Liver (tissue), 3 donors: ENCODE measurements around the gene TAF4.

Source experiments
- JUND ChIP-seq, 2 donors: IDR thresholded peaks; 2 replicates each; pipeline ENCODE4 v1.6.1; 2016; ENCODE audit warnings: antibody characterized with exemption in 2 of 2
- RAD21 ChIP-seq, 2 donors: IDR thresholded peaks; 2 replicates each; pipeline ENCODE4 v1.6.1; 2016; ENCODE audit warnings: antibody characterized with exemption in 2 of 2, mild to moderate bottlenecking in 2 of 2
- SP1 ChIP-seq: IDR thresholded peaks from 2 replicates; pipeline ENCODE4 v1.6.1; 2018; ENCODE audit warnings: antibody characterized with exemption, mild to moderate bottlenecking
- TAF1 ChIP-seq: conservative IDR thresholded peaks from 2 replicates; pipeline ENCODE4 v1.6.1; 2016; ENCODE audit warnings: antibody characterized with exemption, mild to moderate bottlenecking
- TF ChIP-seq, protein P1 (sequence below): fragments of 150-350 bp; IDR thresholded peaks from 2 replicates; pipeline ENCODE4 v1.5.1; 2017; ENCODE audit warnings: improper control_type of control experiment, low read depth, low read length; ENCODE audit not compliant: missing input control
- TF ChIP-seq, protein P2 (sequence below): IDR thresholded peaks from 2 replicates; pipeline ENCODE4 v1.6.1; 2016; ENCODE audit warnings: antibody characterized with exemption
- TF ChIP-seq, protein P3 (sequence below): IDR thresholded peaks from 2 replicates; pipeline ENCODE4 v1.6.1; 2016; ENCODE audit warnings: antibody characterized with exemption
- donor health status: healthy.
- donor health status: healthy.

DNA sequence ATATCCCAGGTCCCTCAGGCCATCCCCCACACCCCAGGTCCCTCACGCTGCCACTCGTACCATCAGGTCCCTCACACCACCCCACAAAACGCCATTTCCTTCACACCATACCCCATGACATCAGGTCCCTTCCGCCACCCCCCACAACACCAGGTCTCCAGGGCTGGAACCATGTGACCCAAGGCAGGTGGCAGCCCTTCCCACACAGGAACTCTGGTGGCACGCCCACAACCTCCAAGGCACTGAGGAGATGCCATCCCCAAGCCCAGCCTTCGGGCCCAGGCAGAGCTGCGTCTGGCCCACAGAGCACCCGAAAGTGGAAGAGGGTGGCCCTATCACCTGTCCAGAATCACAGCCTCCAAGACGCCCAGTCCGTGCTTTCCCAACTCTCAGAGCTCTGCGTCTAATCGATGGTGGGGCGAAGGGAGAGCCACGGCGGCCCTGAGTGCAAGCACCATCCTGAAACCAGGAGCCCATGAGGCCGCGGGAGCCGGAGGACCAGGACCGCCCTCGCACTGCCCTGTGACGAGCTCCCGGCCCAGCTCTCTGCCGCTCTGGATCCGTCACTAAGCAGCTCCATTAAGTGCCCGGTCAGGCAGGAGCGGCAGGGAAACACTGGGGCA, 12.7 kb downstream of the TAF4 start:
- TF ChIP-seq, protein P1, sequence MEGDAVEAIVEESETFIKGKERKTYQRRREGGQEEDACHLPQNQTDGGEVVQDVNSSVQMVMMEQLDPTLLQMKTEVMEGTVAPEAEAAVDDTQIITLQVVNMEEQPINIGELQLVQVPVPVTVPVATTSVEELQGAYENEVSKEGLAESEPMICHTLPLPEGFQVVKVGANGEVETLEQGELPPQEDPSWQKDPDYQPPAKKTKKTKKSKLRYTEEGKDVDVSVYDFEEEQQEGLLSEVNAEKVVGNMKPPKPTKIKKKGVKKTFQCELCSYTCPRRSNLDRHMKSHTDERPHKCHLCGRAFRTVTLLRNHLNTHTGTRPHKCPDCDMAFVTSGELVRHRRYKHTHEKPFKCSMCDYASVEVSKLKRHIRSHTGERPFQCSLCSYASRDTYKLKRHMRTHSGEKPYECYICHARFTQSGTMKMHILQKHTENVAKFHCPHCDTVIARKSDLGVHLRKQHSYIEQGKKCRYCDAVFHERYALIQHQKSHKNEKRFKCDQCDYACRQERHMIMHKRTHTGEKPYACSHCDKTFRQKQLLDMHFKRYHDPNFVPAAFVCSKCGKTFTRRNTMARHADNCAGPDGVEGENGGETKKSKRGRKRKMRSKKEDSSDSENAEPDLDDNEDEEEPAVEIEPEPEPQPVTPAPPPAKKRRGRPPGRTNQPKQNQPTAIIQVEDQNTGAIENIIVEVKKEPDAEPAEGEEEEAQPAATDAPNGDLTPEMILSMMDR: no peak
- no peak for TF ChIP-seq SP1
- no peak for TF ChIP-seq RAD21 (IDR thresholded peaks at IDR 0.05)
- TF ChIP-seq JUND (IDR thresholded peaks at IDR 0.05): no peak
- TF ChIP-seq TAF1: no peak
- TF ChIP-seq, protein P2, sequence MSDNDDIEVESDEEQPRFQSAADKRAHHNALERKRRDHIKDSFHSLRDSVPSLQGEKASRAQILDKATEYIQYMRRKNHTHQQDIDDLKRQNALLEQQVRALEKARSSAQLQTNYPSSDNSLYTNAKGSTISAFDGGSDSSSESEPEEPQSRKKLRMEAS: no peak
- TF ChIP-seq, protein P3, sequence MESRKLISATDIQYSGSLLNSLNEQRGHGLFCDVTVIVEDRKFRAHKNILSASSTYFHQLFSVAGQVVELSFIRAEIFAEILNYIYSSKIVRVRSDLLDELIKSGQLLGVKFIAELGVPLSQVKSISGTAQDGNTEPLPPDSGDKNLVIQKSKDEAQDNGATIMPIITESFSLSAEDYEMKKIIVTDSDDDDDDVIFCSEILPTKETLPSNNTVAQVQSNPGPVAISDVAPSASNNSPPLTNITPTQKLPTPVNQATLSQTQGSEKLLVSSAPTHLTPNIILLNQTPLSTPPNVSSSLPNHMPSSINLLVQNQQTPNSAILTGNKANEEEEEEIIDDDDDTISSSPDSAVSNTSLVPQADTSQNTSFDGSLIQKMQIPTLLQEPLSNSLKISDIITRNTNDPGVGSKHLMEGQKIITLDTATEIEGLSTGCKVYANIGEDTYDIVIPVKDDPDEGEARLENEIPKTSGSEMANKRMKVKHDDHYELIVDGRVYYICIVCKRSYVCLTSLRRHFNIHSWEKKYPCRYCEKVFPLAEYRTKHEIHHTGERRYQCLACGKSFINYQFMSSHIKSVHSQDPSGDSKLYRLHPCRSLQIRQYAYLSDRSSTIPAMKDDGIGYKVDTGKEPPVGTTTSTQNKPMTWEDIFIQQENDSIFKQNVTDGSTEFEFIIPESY: no peak
